GM12891 (cell line): ENCODE measurements around the gene PRL.

Source experiments
- POLR2A ChIP-seq: IDR thresholded peaks from 2 replicates; pipeline ENCODE4 v1.6.1; 2011; ENCODE audit warnings: low read depth, low read length, control low read depth
- POLR2AphosphoS5 ChIP-seq: IDR thresholded peaks from 2 replicates; pipeline ENCODE4 v1.6.1; 2011; ENCODE audit warnings: low read depth, low read length, control low read depth
- SPI1 ChIP-seq: IDR thresholded peaks from 2 replicates; pipeline ENCODE4 v1.6.1; 2011; ENCODE audit warnings: low read depth, low read length, control low read depth
- TAF1 ChIP-seq: IDR thresholded peaks from 2 replicates; pipeline ENCODE4 v1.6.1; 2011; ENCODE audit warnings: low read depth, low read length, control low read depth

GRCh38 chr6:22308939-22309338 is 12.1 kb upstream of the PRL start:
- TF ChIP-seq TAF1 (no peak), POLR2AphosphoS5 (no peak), POLR2A (no peak), SPI1 (no peak)
